Ectodermal cell (in vitro differentiated cells): ENCODE measurements around the gene LRP1B.

Experiments
- H3K27ac ChIP-seq: 2 replicates; pipeline ENCODE4 v1.7.0; 2013; ENCODE audit warnings: mild to moderate bottlenecking, low read depth, low read length; ENCODE audit not compliant: insufficient read depth, poor library complexity, severe bottlenecking
- H3K27me3 ChIP-seq: 2 replicates; pipeline ENCODE4 v1.7.0; 2013; ENCODE audit warnings: mild to moderate bottlenecking, low read length; ENCODE audit not compliant: insufficient read depth, control insufficient read depth, poor library complexity, severe bottlenecking
- H3K36me3 ChIP-seq: one replicate; pipeline ENCODE4 v1.7.0; 2013; ENCODE audit warnings: low read length; ENCODE audit not compliant: control insufficient read depth, insufficient read depth
- H3K4me1 ChIP-seq: one replicate; pipeline ENCODE4 v1.7.0; 2013; ENCODE audit warnings: low read length; ENCODE audit not compliant: control insufficient read depth, insufficient read depth
- H3K4me3 ChIP-seq: 2 replicates; pipeline ENCODE4 v1.7.0; 2013; ENCODE audit warnings: low read depth, low read length, control low read depth; ENCODE audit not compliant: insufficient read depth
- H3K9me3 ChIP-seq: 2 replicates; pipeline ENCODE4 v1.7.0; 2013; ENCODE audit warnings: mild to moderate bottlenecking, low read length, moderate library complexity; ENCODE audit not compliant: control insufficient read depth
- WGBS, 2 experiments: methylation state at CpG; one replicate each; pipeline ENCODE4 v1.1.7; 2013; ENCODE audit warnings: missing lambda C conversion rate in 2 of 2; 5-methylcytosine and 5-hydroxymethylcytosine counted together

The LRP1B gene

DNA sequence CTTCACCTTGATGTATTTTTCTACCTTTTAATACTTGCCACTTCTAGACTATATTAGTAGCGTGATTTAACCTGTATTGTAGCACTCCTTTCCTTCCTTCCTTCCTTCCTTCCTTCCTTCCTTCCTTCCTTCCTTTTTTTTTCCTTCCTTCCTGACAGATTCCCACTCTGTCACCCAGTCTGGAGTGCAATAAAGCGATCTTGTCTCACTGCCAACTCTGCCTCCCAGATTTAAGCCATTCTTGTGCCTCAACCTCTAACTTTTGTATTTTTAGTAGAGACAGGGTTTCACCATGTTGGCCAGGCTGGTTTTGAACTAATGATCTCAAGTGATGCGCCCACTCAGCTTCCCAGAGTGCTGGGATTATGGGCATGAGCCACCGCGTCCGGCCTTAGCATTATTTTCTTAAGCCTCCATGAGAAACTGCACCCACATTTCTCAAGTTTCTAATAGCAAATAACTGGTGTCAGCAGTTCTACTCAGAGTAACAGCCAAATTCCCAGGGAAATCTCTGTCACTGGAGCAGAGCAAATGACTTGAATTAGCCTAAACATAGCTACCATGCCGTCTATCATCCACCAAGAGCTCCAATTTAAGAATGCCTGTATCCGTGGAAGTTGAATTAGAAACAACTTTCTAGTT, 529.2 kb downstream of the LRP1B start:
- 82 to 83% methylated on average over 8 of the region's 8 CpGs for WGBS, 2 experiments
- H3K9me3 ChIP-seq, result no peaks in the 10 kb centered on the region
- H3K4me1 ChIP-seq, result no peaks in the 10 kb centered on the region
- H3K27ac ChIP-seq, result no peak overlapping the region
- no peaks in the 10 kb centered on the region for H3K27me3 ChIP-seq
- H3K36me3 ChIP-seq, result no peaks in the 10 kb centered on the region
- no peak overlapping the region for H3K4me3 ChIP-seq

DNA sequence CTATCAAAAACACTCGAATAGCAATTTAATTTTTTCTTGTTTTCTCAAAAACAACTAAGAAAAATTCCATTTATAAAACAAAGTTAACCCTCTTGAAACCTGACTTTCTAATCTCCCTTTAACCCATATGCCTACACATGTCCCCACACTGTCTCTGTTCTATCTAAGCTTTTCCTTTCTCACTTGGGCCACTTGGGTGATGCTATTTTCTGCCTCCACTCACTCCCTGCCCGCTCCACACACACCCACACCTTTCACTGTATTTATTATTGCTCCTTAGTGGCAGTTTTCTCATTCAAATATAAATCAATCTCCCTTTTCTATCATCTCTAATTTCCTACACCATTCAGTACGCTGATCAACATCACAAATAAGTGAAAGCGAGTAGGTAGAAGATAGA, 531.1 kb downstream of the LRP1B start:
- WGBS, 2 experiments, result 97 to 98% methylated on average over 2 of the region's 4 CpGs
- Histone ChIP-seq H3K9me3 (no peaks in the 10 kb centered on the region), H3K27ac (no peak overlapping the region), H3K27me3 (no peaks in the 10 kb centered on the region), H3K4me1 (no peaks in the 10 kb centered on the region), H3K4me3 (no peak overlapping the region), H3K36me3 (no peaks in the 10 kb centered on the region)

DNA sequence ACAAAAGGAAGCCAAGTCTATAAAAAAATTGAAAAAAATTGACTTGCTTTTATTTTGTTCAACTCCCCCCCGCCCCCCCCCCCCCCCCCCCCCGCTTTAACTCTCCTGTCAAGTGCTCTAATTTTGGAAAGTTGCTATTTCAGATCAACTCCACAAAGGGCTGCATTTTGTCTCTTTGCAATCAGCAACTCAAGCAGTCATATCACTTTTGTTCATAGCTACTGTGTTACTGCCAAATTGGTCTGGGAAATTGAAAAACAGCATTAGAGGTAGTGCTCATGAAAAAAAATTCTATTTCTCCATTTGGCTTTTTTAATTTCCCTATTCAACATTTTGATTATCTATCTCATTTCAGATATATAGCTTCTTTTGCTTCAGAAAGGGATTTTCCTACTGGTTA, 531.8 kb downstream of the LRP1B start:
- no CpG with 5 or more reads among the region's 2 CpGs for WGBS, 2 experiments
- no peak overlapping the region for H3K4me3 ChIP-seq
- no peaks in the 10 kb centered on the region for H3K9me3 ChIP-seq
- H3K27ac ChIP-seq, result no peak overlapping the region
- H3K36me3 ChIP-seq, result no peaks in the 10 kb centered on the region
- H3K4me1 ChIP-seq, result no peaks in the 10 kb centered on the region
- no peaks in the 10 kb centered on the region for H3K27me3 ChIP-seq

DNA sequence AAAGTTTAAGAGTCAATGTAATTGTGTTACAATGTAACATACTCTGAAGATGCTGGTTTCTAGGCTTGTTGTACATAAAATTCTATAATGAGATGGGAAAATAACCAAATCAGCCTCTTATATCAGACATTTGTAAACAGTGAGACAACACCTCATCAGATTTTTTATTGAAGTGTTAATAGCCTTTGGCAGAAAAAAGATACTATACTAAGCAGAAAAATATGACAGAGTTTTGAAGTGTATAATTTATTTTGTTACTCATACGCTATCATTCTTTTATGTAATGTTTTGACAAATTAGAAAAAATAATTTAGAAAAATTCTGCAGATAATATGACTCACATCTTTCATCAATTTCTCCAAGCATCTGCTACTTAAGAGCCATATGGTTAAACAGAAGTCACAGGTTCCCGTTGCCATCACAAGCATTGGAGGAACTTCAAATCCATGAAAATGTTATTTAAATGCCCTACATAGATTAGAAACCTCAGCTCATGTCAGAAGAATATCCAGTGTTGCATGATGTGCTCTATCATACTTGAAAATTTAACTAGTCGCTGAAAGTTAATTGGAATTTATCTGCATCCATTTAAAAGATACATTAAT, 535.4 kb downstream of the LRP1B start:
- H3K4me1 ChIP-seq, result no peaks in the 10 kb centered on the region
- no peaks in the 10 kb centered on the region for H3K27me3 ChIP-seq
- no peaks in the 10 kb centered on the region for H3K9me3 ChIP-seq
- no peak overlapping the region for H3K4me3 ChIP-seq
- no peaks in the 10 kb centered on the region for H3K36me3 ChIP-seq
- 90 to 100% methylated on average over 1 to 2 of the region's 3 CpGs for WGBS, 2 experiments
- H3K27ac ChIP-seq, result no peak overlapping the region

DNA sequence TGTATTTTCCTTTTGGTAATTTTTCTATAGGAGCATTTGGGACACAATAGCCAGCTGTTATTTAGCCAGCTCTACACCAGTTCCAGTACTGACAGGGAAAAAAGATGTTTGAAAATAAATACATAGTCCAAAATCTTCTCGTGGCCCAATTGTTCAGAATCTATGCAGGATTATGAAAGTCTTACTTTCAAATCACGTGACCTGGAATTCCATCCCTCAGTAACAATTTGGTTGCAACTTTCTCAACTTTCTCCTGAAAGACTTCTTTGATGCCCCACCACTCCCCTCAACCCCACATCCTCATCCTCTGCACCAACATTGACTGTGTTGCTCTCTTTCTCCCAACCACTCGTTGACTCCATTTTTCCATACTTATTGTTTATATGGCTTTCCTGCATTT, 539.0 kb downstream of the LRP1B start:
- H3K9me3 ChIP-seq, result no peaks in the 10 kb centered on the region
- WGBS, 2 experiments, result 79 to 81% methylated on average over 3 of the region's 3 CpGs
- H3K27me3 ChIP-seq, result no peaks in the 10 kb centered on the region
- H3K27ac ChIP-seq, result no peak overlapping the region
- no peak overlapping the region for H3K4me3 ChIP-seq
- no peaks in the 10 kb centered on the region for H3K4me1 ChIP-seq
- no peaks in the 10 kb centered on the region for H3K36me3 ChIP-seq

DNA sequence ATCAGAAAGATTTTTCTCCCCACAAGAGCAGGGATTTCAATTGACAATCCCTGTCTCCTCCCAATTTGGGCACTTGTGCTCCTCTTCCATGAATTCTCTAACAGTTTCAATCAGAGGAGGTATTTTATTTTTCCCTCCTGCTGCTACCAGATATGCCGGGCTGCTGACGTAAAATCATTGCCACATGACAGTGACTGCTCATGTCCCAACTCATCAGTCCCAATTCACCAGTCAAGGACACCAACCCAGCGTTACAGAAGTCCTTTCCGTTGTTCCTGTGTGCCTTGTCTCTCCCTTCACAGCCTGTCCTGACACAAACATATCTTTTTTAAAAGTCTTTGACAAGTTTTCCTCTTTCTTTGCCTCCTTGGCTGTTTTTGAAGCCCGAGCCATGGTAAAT, 540.2 kb downstream of the LRP1B start:
- Histone ChIP-seq H3K27ac (no peak overlapping the region), H3K4me3 (no peak overlapping the region), H3K36me3 (no peaks in the 10 kb centered on the region), H3K4me1 (no peaks in the 10 kb centered on the region), H3K9me3 (no peaks in the 10 kb centered on the region), H3K27me3 (no peaks in the 10 kb centered on the region)
- 89 to 92% methylated on average over 5 of the region's 5 CpGs for WGBS, 2 experiments

DNA sequence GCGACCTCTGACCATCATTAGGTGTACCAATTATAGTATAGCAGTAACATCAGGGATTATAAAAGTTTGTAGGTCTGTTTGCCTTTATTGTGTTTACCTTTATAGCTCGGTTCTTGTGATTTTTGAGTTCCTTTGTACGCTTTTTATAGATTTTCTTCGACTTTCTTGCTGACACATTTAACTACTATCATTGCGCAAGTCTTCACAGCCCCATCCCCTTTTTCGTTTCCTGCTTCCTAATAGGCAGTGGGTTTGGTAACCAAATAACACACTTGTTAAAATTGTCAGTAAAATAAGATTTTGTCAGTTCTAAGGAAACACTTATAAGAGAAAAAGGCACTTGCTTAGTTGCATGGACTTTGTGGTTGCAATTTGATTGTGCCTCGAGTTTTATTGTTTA, 541.5 kb downstream of the LRP1B start:
- H3K36me3 ChIP-seq, result no peaks in the 10 kb centered on the region
- WGBS, 2 experiments, result 92 to 94% methylated on average over 5 to 6 of the region's 7 CpGs
- no peaks in the 10 kb centered on the region for H3K27me3 ChIP-seq
- H3K4me1 ChIP-seq, result no peaks in the 10 kb centered on the region
- no peaks in the 10 kb centered on the region for H3K9me3 ChIP-seq
- H3K4me3 ChIP-seq, result no peak overlapping the region
- no peak overlapping the region for H3K27ac ChIP-seq

DNA sequence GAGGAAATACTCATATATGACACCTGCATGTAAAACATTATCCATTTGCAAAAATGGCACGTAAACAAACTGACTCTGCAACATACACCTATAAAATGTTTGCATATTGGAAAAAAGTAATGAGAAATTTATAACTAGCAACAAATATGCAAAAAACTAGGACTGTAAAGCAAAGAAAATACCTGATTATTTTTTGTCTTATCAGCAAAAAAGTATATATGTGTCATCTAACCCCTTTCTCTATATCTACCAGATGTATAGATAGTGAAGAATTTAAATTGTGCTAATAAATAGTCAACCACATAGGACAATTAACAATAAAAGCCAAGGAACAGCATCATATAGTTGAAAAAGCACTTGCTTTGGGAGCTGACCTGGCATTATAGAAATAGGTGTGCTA, 543.8 kb downstream of the LRP1B start:
- H3K4me3 ChIP-seq, result no peak overlapping the region
- no peaks in the 10 kb centered on the region for H3K4me1 ChIP-seq
- H3K27me3 ChIP-seq, result no peaks in the 10 kb centered on the region
- no peak overlapping the region for H3K27ac ChIP-seq
- no peaks in the 10 kb centered on the region for H3K9me3 ChIP-seq
- no CpG with 5 or more reads among the region's 1 CpG for WGBS, 2 experiments
- no peaks in the 10 kb centered on the region for H3K36me3 ChIP-seq

DNA sequence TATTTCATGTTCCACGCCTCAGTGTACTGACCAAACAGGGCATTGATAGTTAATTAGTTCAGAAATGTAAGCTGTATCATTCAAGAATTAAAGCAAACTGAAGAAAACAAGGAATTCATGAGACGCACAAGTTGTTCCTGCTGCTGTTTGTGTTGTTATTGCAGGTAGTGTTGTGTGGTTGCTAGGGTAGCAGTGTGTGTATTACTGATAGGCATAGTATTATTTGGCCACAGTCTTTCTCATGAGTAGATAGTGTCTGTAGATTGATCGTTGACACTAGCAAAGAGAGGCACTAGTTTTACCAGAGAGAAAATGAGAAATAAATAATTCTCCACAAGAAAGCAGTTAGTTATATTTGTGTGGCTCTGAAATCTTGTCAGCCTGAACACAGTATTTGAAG, 548.6 kb downstream of the LRP1B start:
- H3K36me3 ChIP-seq, result no peaks in the 10 kb centered on the region
- no peak overlapping the region for H3K4me3 ChIP-seq
- no peaks in the 10 kb centered on the region for H3K27me3 ChIP-seq
- no peaks in the 10 kb centered on the region for H3K9me3 ChIP-seq
- no peak overlapping the region for H3K27ac ChIP-seq
- WGBS, 2 experiments, result 95 to 97% methylated on average over 3 of the region's 3 CpGs
- no peaks in the 10 kb centered on the region for H3K4me1 ChIP-seq

DNA sequence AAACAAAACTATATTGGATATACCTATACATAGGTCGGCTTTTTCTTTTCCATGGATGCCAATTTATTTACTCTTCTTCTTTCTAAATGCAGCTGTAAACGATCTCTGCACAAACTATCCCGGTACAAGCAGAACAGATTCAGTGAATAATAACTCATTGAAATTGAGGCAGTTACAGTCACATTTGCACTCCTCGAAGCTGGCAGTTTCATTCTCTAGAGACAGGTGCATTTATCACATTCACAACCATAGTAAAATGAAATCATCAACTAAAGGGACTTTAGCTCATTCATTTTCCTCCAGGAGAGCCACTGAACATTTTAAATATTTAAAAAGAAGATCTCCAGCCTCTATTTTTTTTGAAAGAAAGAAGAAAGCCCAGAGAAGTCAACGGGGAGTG, 551.7 kb downstream of the LRP1B start:
- Histone ChIP-seq H3K9me3 (peaks cover 2% of the 10 kb centered on the region), H3K27ac (no peak overlapping the region), H3K4me1 (no peaks in the 10 kb centered on the region), H3K27me3 (no peaks in the 10 kb centered on the region), H3K4me3 (no peak overlapping the region), H3K36me3 (no peaks in the 10 kb centered on the region)
- WGBS, 2 experiments, result 91% methylated on average over 5 of the region's 5 CpGs
